H1 (cell line): Measurements from ENCODE around the gene CLEC2D. TPM values are rescaled to one million over a fixed set of nuclear protein-coding genes. Genes with fewer than 3 reads are reported as not detected.

Experiments used
- CTCF ChIA-PET: fragments of 300-600 bp; sonication (Branson Sonifier 250); formaldehyde crosslinking; loops from one replicate; lab custom pipeline; 2021; ENCODE audit not compliant: partially characterized antibody; lab: Charles Lee
- POLR2A ChIA-PET: fragments of 300-600 bp; sonication (Branson Sonifier 250); formaldehyde crosslinking; loops from one replicate; lab custom pipeline; 2021; ENCODE audit warnings: inconsistent platforms; ENCODE audit not compliant: partially characterized antibody; lab: Charles Lee
- DNase-seq, 2 experiments: peaks; one replicate each; pipeline versions ENCODE4 v3.0.0 to v3.0.0-alpha.2; 2010 to 2022; ENCODE audit warnings: low spot score in 2 of 2, low read depth in 1 of 2, mixed read lengths in 1 of 2
- FAIRE-seq: peaks from 2 replicates; lab custom pipeline; 2011; peaks lifted over from hg19 to GRCh38; lab: Jason Lieb, UNC
- H2AFZ ChIP-seq: 2 replicates; pipeline ENCODE4 v1.8.1; 2012; ENCODE audit warnings: low read length, inconsistent platforms
- H2AK5ac ChIP-seq: 2 replicates; pipeline ENCODE4 v1.6.1; 2013; ENCODE audit warnings: low read depth, low read length
- H2BK120ac ChIP-seq: replicated peaks from 2 replicates; pipeline ENCODE3; 2013; ENCODE audit warnings: low read depth, low read length, inconsistent platforms
- H2BK12ac ChIP-seq: 2 replicates; pipeline ENCODE4 v1.6.1; 2013; ENCODE audit warnings: low read depth, low read length
- H2BK15ac ChIP-seq: 2 replicates; pipeline ENCODE4 v1.6.1; 2013; ENCODE audit warnings: low read length
- H2BK20ac ChIP-seq: 2 replicates; pipeline ENCODE4 v1.6.1; 2013; ENCODE audit warnings: low read length
- H2BK5ac ChIP-seq: 2 replicates; pipeline ENCODE4 v1.6.1; 2013; ENCODE audit warnings: low read depth, low read length
- H3K14ac ChIP-seq: 2 replicates; pipeline ENCODE4 v1.6.1; 2013; ENCODE audit warnings: inconsistent platforms; ENCODE audit not compliant: insufficient read length
- H3K18ac ChIP-seq: 2 replicates; pipeline ENCODE4 v1.6.1; 2013; ENCODE audit warnings: low read length; ENCODE audit errors: extremely low read depth
- H3K23ac ChIP-seq: 2 replicates; pipeline ENCODE4 v1.6.1; 2013; ENCODE audit warnings: inconsistent platforms; ENCODE audit not compliant: insufficient read length
- H3K23me2 ChIP-seq: 2 replicates; pipeline ENCODE4 v1.6.1; 2013; ENCODE audit warnings: low read depth, low read length
- H3K27ac ChIP-seq: 2 replicates; pipeline ENCODE4 v1.6.1; 2011; ENCODE audit warnings: low read depth, low read length, inconsistent platforms
- H3K27me3 ChIP-seq, 4 experiments: replicated peaks in 1 of 4; 1 replicate in 1 of 4; 2 replicates in 3 of 4; pipeline versions ENCODE4 v1.6.1 to v1.8.1; 2011 to 2013; ENCODE audit warnings: low read length in 3 of 4, mild to moderate bottlenecking in 3 of 4, inconsistent platforms in 2 of 4, mixed read lengths in 2 of 4, moderate library complexity in 1 of 4; ENCODE audit not compliant: control insufficient read depth in 3 of 4, insufficient read depth in 3 of 4; ENCODE audit errors: extremely low read depth in 1 of 4
- H3K36me3 ChIP-seq, 4 experiments: 2 replicates each; pipeline versions ENCODE4 v1.6.1 to v1.8.1; 2011 to 2013; ENCODE audit warnings: mild to moderate bottlenecking in 4 of 4, low read length in 3 of 4, moderate library complexity in 2 of 4, control low read depth in 1 of 4, inconsistent platforms in 1 of 4; ENCODE audit not compliant: insufficient read depth in 4 of 4, control insufficient read depth in 2 of 4
- H3K4ac ChIP-seq: replicated peaks from 2 replicates; pipeline ENCODE3; 2013; ENCODE audit warnings: low read length, low read depth, mixed read lengths, inconsistent platforms; ENCODE audit not compliant: insufficient read length
- H3K4me1 ChIP-seq, 4 experiments: replicated peaks in 1 of 4; 1 replicate in 1 of 4; 2 replicates in 3 of 4; pipeline versions ENCODE4 v1.6.1 to v1.8.1; 2011 to 2013; ENCODE audit warnings: low read length in 3 of 4, inconsistent platforms in 2 of 4, mixed read lengths in 1 of 4; ENCODE audit not compliant: insufficient read depth in 4 of 4, control insufficient read depth in 3 of 4
- H3K4me2 ChIP-seq, 2 experiments: 2 replicates each; pipeline versions ENCODE4 v1.6.1 to v1.8.1; 2011 to 2013; ENCODE audit warnings: low read depth in 2 of 2, low read length in 2 of 2, control low read depth in 1 of 2, inconsistent platforms in 1 of 2, mild to moderate bottlenecking in 1 of 2; ENCODE audit not compliant: insufficient read depth in 1 of 2
- H3K4me3 ChIP-seq, 4 experiments: fragments of 200-600, 300-600 bp in 1 of 4; sonication (generic), shearing (Covaris generic), sonication (Bioruptor Twin) in 1 of 4; 2 replicates each; pipeline versions ENCODE4 v1.5.1 to v1.8.1; 2011 to 2016; ENCODE audit warnings: low read length in 4 of 4, low read depth in 3 of 4, control low read depth in 2 of 4, inconsistent platforms in 2 of 4, mild to moderate bottlenecking in 2 of 4, mixed read lengths in 1 of 4, moderate library complexity in 1 of 4; ENCODE audit not compliant: insufficient read depth in 2 of 4; ENCODE audit errors: extremely low read depth in 1 of 4
- H3K56ac ChIP-seq: replicated peaks from 2 replicates; pipeline ENCODE3; 2013; ENCODE audit warnings: low read depth, mild to moderate bottlenecking, mixed read lengths, low read length, inconsistent platforms; ENCODE audit not compliant: insufficient read length
- H3K79me1 ChIP-seq: 2 replicates; pipeline ENCODE4 v1.6.1; 2013; ENCODE audit warnings: low read depth, low read length, control low read depth
- H3K79me2 ChIP-seq, 2 experiments: 2 replicates each; pipeline versions ENCODE4 v1.6.1 to v1.8.1; 2012 to 2013; ENCODE audit warnings: low read length in 2 of 2, mild to moderate bottlenecking in 2 of 2, inconsistent platforms in 1 of 2; ENCODE audit not compliant: insufficient read depth in 2 of 2, control insufficient read depth in 1 of 2
- H3K9ac ChIP-seq, 4 experiments: replicated peaks in 1 of 4; 1 replicate in 1 of 4; 2 replicates in 3 of 4; pipeline versions ENCODE4 v1.6.1 to v1.8.1; 2011 to 2013; ENCODE audit warnings: low read depth in 3 of 4, low read length in 3 of 4, control low read depth in 2 of 4, mild to moderate bottlenecking in 2 of 4, moderate library complexity in 2 of 4, inconsistent platforms in 1 of 4; ENCODE audit errors: extremely low read depth in 1 of 4
- H3K9me3 ChIP-seq, 2 experiments: 2 replicates each; pipeline versions ENCODE4 v1.6.1 to v1.8.1; 2012 to 2013; ENCODE audit warnings: mild to moderate bottlenecking in 2 of 2, moderate library complexity in 2 of 2, control low read depth in 1 of 2, inconsistent platforms in 1 of 2, low read depth in 1 of 2, low read length in 1 of 2, mixed read lengths in 1 of 2; ENCODE audit not compliant: insufficient read depth in 2 of 2
- H4K20me1 ChIP-seq, 2 experiments: replicated peaks in 1 of 2; 2 replicates each; pipeline versions ENCODE3 to v1.8.1; 2011 to 2013; ENCODE audit warnings: inconsistent platforms in 2 of 2, low read length in 2 of 2, mild to moderate bottlenecking in 1 of 2; ENCODE audit not compliant: insufficient read depth in 2 of 2, control insufficient read depth in 1 of 2
- H4K5ac ChIP-seq: 2 replicates; pipeline ENCODE4 v1.6.1; 2013; ENCODE audit warnings: low read length, low read depth, mixed read lengths, inconsistent platforms; ENCODE audit not compliant: insufficient read length
- H4K8ac ChIP-seq: 2 replicates; pipeline ENCODE4 v1.8.0; 2013; ENCODE audit warnings: mild to moderate bottlenecking, moderate library complexity, low read length, inconsistent platforms; ENCODE audit not compliant: insufficient read depth; ENCODE audit errors: extremely low read depth
- H4K91ac ChIP-seq: replicated peaks from 2 replicates; pipeline ENCODE3; 2013; ENCODE audit warnings: low read length, mixed read lengths, inconsistent platforms; ENCODE audit not compliant: insufficient read length
- HDAC2 ChIP-seq, 2 experiments: fragments of 300-600 bp in 1 of 2; sonication (generic) in 1 of 2; IDR thresholded peaks; 2 replicates each; pipeline ENCODE4 v1.6.1; 2011 to 2012; ENCODE audit warnings: low read depth in 2 of 2, low read length in 2 of 2, mild to moderate bottlenecking in 2 of 2, moderate library complexity in 2 of 2, borderline replicate concordance in 1 of 2, inconsistent platforms in 1 of 2
- JUND ChIP-seq: IDR thresholded peaks from 2 replicates; pipeline ENCODE4 v1.6.1; 2011; ENCODE audit warnings: mild to moderate bottlenecking, improper control_type of control experiment, low read length
- KDM1A ChIP-seq: fragments of 200-600, 300-600 bp; sonication (generic); IDR thresholded peaks from 2 replicates; pipeline ENCODE4 v1.7.1; 2016; ENCODE audit warnings: mild to moderate bottlenecking, low read length, borderline replicate concordance
- POLR2A ChIP-seq, 2 experiments: IDR thresholded peaks; 1 replicate in 1 of 2; 2 replicates in 1 of 2; pipeline ENCODE4 v1.6.1; 2011; ENCODE audit warnings: low read depth in 2 of 2, low read length in 2 of 2, mild to moderate bottlenecking in 2 of 2; ENCODE audit errors: control extremely low read depth in 1 of 2
- POLR2AphosphoS5 ChIP-seq: IDR thresholded peaks from 2 replicates; pipeline ENCODE4 v1.6.1; 2011; ENCODE audit warnings: low read depth, low read length
- RAD21 ChIP-seq, 2 experiments: IDR thresholded peaks in 1 of 2; conservative IDR thresholded peaks in 1 of 2; 2 replicates each; pipeline ENCODE4 v1.6.1; 2011; ENCODE audit warnings: low read depth in 2 of 2, low read length in 2 of 2, improper control_type of control experiment in 1 of 2, inconsistent platforms in 1 of 2, mild to moderate bottlenecking in 1 of 2, moderate library complexity in 1 of 2
- RFX5 ChIP-seq: IDR thresholded peaks from 2 replicates; pipeline ENCODE4 v1.6.1; 2011; ENCODE audit warnings: low read depth, low read length, improper control_type of control experiment, borderline replicate concordance
- SIRT6 ChIP-seq: IDR thresholded peaks from one replicate; pipeline ENCODE4 v1.7.1; 2012; ENCODE audit warnings: low read length, inconsistent platforms
- SIX5 ChIP-seq: IDR thresholded peaks from 2 replicates; pipeline ENCODE4 v1.6.1; 2011; ENCODE audit warnings: mild to moderate bottlenecking, low read depth, low read length
- TAF1 ChIP-seq: IDR thresholded peaks from 2 replicates; pipeline ENCODE4 v1.6.1; 2011; ENCODE audit warnings: mild to moderate bottlenecking, low read depth, low read length
- TAF7 ChIP-seq: optimal IDR thresholded peaks from 2 replicates; pipeline ENCODE3; 2011; ENCODE audit warnings: low read depth, mild to moderate bottlenecking, inconsistent platforms, low read length, moderate library complexity, borderline replicate concordance
- TBP ChIP-seq: IDR thresholded peaks from 2 replicates; pipeline ENCODE4 v1.6.1; 2011; ENCODE audit warnings: low read depth, low read length, improper control_type of control experiment
- WGBS, 2 experiments: shearing (Covaris generic) in 1 of 2; methylation state at CpG; one replicate each; pipeline versions ENCODE4 v1.1.6 to v1.1.7; 2013 to 2015; ENCODE audit warnings: low lambda C conversion rate in 2 of 2, mixed read lengths in 2 of 2, inconsistent platforms in 1 of 2, low coverage in 1 of 2, missing lambda C conversion rate in 1 of 2; ENCODE audit not compliant: insufficient replicate concordance in 2 of 2, insufficient coverage in 1 of 2, insufficient read length in 1 of 2; ENCODE audit errors: extremely low coverage in 1 of 2, missing lambda C conversion rate in 1 of 2; 5-methylcytosine and 5-hydroxymethylcytosine counted together
- polyA plus RNA-seq, 7 experiments: library from polyadenylated mRNA; depleted of rRNA in 3 of 7; stranded (reverse) in 5 of 7; unstranded in 2 of 7; fragments of >200 nt in 5 of 7; fragments of 200-250 nt in 2 of 7; gene quantifications; 1 replicate in 5 of 7; 2 replicates in 1 of 7; 4 replicates in 1 of 7; pipeline versions ENCODE4 v1.2.1 to v1.2.3, GENCODE V29; 2011 to 2013; ENCODE audit warnings: missing spikeins in 2 of 7, mixed read lengths in 2 of 7
- total RNA-seq: library from RNA; stranded (reverse); fragmentation: NEBNext Ultra II Directional; extraction: Animal tissue kit (Norgen Biotek cat#: 25700); gene quantifications from 2 replicates; pipeline ENCODE4 v1.2.1, GENCODE V29; 2021
- TF ChIP-seq, protein P1 (sequence below): IDR thresholded peaks from 2 replicates; pipeline ENCODE4 v1.6.1; 2012; ENCODE audit warnings: inconsistent platforms

The CLEC2D gene
- total and polyA plus RNA-seq, 2 of the 8 experiments (the other 6 are each of a cell fraction or from before 2014, with no cell fraction given), result 4.2 to 6.2 TPM

- Histone ChIP-seq H4K20me1 (no peaks in the 10 kb centered on the region), H4K5ac (no peak overlapping the region), H3K27me3 (no peaks in the 10 kb centered on the region), H3K4me3 (no peak overlapping the region), H2BK12ac (no peak overlapping the region), H3K23ac (no peak overlapping the region), H3K79me1 (no peaks in the 10 kb centered on the region), H2BK20ac (no peak overlapping the region), H3K4ac (no peak overlapping the region), H2AK5ac (no peak overlapping the region), H3K9me3 (peaks cover 6 to 15% of the 10 kb centered on the region in 2 experiments; a peak in 1 of 4 replicates), H2BK15ac (no peak overlapping the region), H3K4me2 (no peak overlapping the region), H4K91ac (no peak overlapping the region), H3K4me1 (no peaks in the 10 kb centered on the region), H2BK120ac (no peak overlapping the region), H3K14ac (no peak overlapping the region), H2AFZ (no peak overlapping the region), H3K27ac (no peak overlapping the region), H2BK5ac (no peak overlapping the region), H3K23me2 (no peaks in the 10 kb centered on the region), H3K56ac (no peak overlapping the region), H4K8ac (no peak overlapping the region), H3K9ac (no peak overlapping the region), H3K79me2 (no peaks in the 10 kb centered on the region), H3K18ac (no peak overlapping the region), H3K36me3 (peaks cover 0 to 16% (median 3%) of the 10 kb centered on the region in 4 experiments; a peak in 4 of 8 replicates)
- DNase-seq (no peak), FAIRE-seq (no peak)
- WGBS, 2 experiments, result 85% methylated on average over 1 of the region's 1 CpG; no CpG with 5 or more reads in 1 of the 2 experiments
- POLR2A ChIA-PET, result interaction anchor here (2.2 kb wide), 1 partner anchor 12 kb away, joined by 6 read pairs; no protein-coding TSS in a partner anchor
- CTCF ChIA-PET, result interaction anchor here (0.7 to 1.5 kb wide), 3 partner anchors 9 to 321 kb away, joined by 3 to 10 read pairs (median 4); no protein-coding TSS in a partner anchor
- no peak for TF ChIP-seq KDM1A
- TF ChIP-seq, protein P1, sequence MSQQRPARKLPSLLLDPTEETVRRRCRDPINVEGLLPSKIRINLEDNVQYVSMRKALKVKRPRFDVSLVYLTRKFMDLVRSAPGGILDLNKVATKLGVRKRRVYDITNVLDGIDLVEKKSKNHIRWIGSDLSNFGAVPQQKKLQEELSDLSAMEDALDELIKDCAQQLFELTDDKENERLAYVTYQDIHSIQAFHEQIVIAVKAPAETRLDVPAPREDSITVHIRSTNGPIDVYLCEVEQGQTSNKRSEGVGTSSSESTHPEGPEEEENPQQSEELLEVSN, result no peak
- no peak for TF ChIP-seq TAF1
- TF ChIP-seq TAF7, result no peak
- TF ChIP-seq POLR2A (IDR thresholded peaks at IDR 0.05; ENCODE audit: control extremely low read depth in 1 of 2, low read depth in 2 of 2, low read length in 2 of 2), result no peak
- TF ChIP-seq TBP, result no peak
- TF ChIP-seq HDAC2 (IDR thresholded peaks at IDR 0.05; ENCODE audit: borderline replicate concordance in 1 of 2, low read depth in 2 of 2, low read length in 2 of 2), result no peak
- no peak for TF ChIP-seq SIX5
- TF ChIP-seq RFX5, result no peak
- no peak for TF ChIP-seq RAD21 (IDR thresholded peaks at IDR 0.05 in 1 of 2, conservative IDR thresholded peaks at IDR 0.05 in 1 of 2; ENCODE audit: low read depth in 2 of 2, low read length in 2 of 2)
- TF ChIP-seq SIRT6, result no peak
- TF ChIP-seq POLR2AphosphoS5, result no peak
- TF ChIP-seq JUND, result no peak
Observed at GRCh38 chr12:9699269-9699897, 29.9 kb downstream of the CLEC2D start.
